ENCODE results near the gene KRT33A.
"Not testable (repeated sequence)": the region's sequence is repeated elsewhere in the genome, so short reads cannot be mapped to it uniquely, and the experiment has no call there.

The KRT33A gene

DNA sequence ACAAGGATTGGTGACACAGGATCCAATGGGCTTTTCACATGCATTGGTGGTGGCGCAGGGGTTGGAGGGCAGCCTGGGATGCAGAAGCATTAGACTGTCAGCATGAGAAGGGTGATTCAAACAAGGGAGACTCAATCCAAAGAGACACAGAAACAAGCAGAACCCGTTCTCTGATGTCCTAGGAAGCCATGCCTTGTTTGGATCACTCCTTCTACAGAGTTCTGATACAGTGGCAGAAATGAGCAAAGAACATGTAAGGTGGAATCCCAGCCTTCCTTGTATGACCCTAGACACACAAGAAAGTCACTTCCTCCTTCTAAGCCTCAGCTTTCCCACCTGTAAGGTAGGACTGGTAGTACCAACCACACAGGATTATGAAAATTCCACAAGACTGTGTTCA is 13.3 kb upstream of the KRT33A start:
- DNase-seq (ENCODE audit: low read depth in 2 of 2), result no peak

DNA sequence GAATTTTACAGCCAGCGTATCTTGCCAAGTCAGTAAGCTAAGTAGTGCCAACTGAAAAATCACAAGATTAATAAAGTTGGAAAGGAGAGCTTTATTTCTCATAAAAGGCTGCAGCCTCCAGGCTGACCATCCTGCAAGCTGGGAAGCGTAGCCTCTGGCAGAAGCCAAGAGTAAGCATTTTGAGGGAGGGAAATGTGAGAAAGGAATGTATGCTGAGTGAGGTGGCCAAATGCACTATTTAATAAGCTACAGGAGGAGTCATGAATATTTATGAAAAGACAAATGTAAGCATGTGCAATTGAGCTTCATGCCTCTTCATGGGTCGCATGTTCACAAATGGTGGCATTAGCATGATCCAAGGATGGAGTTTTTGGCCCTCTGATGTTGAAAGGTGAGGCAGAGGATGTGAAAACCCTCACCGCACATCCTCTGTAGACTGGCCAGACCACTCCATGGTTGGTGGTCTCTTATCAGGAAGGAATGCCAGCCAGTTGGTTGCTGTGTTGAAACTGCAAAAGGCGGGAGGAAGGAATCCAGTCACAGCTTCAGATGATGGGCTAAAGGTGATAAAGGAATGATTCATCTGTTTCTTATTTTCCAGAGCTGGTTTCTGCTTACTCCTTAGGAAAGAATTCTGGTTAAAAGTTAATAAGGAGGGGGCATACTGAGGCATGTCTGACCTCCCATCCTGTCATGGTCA is 9.8 kb upstream of the KRT33A start:
- DNase-seq (ENCODE audit: low read depth in 2 of 2), result no peak

DNA sequence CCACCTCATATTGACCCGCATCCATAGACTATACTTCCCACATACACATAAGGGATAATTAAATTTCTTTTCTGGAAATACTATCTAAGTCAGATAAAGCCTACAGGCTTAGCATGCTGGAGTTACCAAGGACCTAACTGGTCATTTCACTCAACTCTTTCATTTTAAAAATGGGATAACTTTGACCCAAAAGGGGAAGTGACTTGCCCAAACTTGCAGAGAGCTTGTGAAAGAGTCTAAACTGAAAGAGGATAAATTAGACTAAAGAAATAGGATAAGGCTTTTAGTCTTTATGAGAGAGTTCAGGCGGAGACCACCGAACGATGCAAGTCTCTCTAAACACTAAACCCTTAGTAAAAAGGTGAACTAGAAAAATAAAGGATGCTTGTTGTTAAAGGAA is 3.9 kb upstream of the KRT33A start:
- no peak for DNase-seq (ENCODE audit: low read depth in 2 of 2)

DNA sequence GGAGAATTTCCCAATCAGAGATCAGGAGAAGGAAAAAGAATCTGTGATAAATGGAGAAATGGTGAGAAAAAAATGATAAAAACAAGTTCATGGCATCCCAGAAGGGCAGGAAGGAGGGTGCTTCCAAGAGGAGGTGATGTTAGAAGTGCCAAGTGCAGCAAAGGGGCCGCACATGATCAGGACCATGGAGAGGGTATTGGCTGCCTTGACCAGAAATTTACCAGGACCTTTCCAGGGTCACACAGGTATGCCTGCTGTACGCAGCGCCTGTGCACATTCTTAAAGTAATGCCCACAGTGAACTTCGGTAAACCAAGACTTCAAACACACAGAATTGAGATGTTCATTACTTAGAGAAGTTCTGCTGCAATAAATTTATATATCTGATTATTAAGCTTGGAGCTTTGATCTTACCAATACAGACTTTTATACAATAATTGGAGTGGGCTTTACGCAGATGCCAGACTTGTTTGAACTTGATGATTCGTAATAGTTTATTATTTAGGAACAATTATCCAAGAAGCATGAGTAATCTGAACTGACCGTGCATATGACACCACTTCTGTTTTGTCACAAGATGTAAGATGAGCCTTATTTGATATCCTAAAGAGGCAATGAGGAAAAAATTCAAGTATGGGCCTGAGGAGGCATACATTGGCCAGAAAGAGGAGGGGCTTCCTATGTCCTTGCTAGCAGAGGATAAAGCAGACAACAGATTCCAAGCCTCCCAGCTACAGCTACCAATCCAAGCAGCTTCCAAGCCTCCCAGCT is 2.2 kb upstream of the KRT33A start:
- DNase-seq (ENCODE audit: low read depth in 2 of 2), result no peak

DNA sequence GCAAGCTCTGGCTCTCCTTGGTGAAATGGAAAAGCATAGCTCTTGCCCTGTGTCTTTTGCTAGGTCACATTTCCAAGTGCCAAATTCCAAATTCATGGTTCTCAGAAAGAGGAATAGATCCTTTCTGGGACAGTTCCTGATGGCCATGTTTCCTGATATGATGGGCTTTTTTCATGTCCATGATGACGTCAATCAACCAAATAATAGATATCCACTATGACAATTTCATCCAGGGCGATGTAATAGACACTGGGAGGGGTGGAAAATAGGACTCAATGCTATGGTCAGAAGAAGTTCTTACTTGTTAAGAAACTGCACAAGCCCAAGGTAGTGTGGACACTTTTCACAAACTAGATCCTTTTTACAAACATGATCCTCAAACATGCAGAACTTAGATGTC is 549 bp upstream of the KRT33A start:
- no peak for DNase-seq (ENCODE audit: low read depth in 2 of 2)

DNA sequence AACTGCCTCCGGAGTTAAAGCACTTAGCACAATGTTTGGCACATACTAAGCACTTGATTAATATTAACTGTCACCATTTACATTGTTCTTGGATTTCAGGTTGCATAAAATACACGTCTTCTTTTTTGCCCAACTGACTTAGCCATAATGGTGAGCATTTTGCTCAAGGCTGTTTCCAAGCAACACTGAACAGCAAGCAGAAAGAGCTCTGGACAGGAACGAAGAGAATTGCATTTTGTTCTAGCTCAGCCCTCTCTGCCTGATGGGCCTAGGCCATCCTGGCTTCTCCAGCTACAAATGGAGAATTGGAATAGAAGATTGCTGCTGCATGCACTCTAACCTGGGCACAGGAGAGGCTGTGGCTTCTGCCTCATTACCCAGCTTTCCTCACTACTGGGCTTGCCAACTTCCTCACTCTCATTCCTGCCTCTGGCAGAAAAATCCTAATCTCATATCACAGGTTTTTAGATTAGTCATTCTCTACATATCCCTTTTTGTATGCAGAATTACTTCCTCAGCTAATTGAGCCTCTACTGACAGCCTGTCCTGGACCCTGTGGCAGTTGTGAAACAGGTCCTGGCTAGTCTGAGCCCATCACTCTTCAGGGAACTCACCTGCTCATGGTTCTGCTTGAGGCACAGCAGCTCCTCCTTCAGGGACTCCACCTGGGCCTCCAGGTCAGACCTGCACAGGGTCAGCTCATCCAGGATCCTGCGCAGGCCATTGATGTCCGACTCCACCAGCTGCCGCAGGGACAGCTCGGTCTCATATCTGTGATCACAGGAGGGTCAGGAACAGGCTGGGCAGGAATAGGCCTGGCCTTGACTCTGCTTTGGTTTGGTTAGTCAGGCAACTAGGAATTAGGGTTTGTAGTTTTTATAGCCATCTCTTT is 2.5 kb downstream of the KRT33A start:
- DNase-seq (ENCODE audit: low read depth in 2 of 2), result no peak

DNA sequence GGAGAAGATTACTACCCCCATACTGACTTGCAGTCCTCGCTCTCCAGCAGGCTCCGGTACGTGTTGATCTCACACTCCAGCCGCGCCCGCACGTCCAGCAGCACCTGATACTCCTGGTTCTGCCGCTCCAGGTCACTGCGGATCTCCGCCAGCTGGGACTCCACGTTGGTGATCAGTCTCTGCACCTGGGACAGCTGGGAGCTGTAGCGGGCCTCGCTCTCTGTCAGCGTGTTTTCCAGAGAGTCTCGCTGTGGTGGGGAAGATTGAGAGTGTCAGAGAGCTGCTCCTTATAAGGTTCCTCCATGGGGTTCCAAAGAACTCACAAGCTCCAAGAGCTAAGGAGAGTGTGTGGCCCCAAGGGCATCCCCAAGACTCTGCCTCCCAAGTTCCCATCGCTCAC is 4.2 kb downstream of the KRT33A start:
- not testable (repeated sequence) for DNase-seq (ENCODE audit: low read depth in 2 of 2)

DNA sequence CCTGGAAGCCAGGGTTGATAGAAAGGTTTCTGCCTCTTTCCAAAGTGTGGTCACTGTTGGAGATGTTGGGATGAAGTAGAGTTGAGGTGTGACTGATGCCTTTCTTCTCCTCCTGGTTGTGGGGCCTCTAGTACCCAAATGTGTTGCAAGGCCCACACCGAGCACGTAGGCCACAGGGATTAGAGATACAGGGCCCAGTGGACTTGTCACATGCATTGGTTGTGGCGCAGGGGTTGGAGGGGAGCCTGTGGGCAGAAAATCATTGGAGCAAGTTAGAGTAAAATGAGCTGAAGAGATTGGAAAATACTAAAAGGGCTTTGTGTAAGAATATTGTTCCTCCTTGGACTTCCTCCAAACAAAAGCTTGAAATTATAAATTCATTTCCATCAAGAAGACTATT is 4.6 kb downstream of the KRT33A start:
- DNase-seq (ENCODE audit: low read depth in 2 of 2), result no peak

DNA sequence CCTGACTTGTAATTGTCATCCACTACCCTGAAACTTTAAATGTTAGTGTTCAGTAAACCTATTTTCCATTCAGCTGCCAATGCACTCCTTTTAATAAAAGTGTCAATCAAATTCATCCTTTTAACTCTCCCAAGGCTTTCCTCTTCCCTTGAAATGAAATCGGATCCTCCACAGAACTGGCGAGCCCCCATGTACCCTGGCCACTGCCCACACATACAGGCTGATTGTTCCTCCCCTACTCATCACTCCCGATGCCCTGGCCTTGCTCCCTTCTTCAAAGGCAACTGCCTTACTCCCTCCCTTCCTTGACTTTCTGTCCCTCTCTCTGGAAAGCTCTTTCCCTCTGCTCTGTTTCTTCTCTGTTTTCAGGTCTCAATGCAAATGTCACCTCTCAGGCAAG is 7.6 kb downstream of the KRT33A start:
- no peak for DNase-seq (ENCODE audit: low read depth in 2 of 2)

DNA sequence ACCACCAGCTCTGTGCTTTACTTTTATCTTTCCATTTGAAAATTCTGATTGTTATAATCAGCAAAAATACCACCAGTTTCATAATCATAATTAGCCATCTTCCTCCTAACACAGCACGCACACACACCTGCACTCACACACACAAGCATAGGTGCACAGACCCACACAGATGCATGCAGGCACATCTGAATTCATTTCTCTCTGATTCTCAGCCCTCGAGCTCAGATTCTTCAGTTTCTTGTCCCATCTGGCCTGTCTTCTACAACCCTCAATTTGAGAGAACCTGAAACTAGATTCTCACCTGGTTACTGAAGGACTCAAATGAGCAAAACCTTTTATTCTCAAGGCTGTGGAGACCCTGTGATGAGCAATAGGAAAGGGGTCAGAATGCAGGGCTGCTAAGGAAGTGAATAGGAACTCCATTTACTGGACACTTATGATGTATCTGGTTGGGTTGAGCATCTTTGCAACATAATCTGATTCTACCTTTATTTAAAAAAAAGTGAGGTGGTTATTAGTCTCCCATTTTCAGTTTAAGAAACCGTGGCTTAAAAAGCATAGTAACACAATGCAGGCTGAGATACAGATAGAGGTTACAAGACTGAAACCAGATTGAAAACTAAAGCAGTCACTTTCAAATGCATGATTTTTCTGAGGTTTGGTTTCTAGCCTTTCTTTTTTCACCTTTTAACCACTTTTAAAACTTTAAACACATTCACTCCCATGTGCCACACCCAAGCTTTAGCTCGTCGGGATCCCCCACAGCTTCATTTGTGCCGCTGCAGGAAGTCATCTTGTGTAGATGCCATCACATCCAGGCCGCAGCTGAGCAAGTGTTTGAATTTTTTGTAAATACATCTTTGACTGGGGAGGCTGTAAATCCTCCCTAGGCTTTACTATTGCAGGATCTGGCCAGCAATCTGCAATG is 9.4 kb downstream of the KRT33A start:
- peak in 1 of 2 donors; percentile 13 for DNase-seq (ENCODE audit: low read depth in 2 of 2)

DNA sequence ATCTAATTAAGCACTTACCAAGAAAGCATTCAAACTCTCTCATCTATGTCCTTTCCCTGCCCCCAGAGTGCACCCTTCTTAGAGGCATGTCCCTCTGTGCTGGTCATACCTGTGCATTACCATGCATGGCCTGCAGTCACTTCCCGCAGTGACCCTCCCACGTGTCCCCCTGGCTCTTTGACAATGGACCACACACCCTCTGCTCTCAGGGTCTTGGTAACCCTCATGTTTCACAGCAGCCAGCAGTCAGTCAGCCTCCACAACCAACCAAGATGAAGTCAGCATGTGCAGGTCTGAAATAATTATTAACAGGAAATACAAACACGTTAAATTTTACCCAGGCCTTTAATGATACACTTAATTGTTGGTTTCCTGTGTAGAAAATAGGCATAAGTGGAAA is 10.1 kb downstream of the KRT33A start:
- no peak for DNase-seq (ENCODE audit: low read depth in 2 of 2)

DNA sequence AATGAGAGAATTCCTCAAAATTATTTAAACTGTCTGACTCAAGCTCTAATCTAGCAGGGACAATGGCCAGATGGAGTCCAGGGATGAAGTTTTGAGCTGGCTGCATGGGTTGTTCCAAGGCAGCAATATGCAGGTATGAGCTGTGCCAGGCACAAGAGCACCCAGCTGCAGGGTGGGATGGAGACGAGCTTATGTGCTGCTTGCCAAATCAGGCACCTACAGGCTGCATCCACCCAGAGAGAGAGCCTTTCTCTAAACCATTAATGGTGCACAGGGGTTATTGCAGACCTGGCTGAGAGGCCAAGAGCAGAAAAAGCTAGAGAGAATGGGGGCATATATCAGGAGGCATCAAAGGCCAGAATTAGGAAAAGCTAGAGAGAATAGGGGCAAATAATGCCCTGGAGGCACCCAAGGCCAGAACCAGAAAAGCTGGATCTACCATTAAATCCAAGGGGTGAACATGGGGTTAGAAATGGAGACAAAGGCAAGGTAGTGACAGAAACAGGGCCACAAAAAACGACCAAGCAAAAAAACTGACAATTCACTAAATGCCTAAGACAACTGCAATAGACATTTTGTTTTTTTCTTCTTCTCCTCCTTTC is 11.0 kb downstream of the KRT33A start:
- DNase-seq (ENCODE audit: low read depth in 2 of 2), result no peak

DNA sequence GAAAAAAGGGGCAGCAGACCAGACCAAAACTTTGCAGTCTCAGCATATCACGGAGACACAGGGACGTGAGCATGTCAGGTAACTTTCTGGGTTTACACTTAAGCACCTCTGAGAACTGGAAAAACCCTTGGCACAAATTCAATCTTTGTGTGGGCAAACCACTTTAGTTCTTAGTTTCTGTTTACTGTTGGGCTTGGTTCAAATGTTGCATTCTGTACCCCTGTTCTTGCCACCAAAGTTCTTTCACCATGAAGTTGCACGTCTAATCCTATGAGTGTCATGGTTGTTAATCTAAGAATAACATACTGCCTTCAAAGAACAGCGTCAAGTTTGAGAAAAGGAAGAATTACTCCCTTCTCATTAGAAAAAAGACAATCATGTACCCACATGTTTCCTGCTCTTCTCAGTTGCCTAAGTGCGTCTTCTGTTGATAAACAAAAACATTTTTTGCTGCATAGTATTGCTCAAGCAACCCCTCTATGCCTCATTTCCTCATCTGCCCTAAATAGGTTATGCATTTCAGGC is 11.6 kb downstream of the KRT33A start:
- no peak for DNase-seq (ENCODE audit: low read depth in 2 of 2)

DNA sequence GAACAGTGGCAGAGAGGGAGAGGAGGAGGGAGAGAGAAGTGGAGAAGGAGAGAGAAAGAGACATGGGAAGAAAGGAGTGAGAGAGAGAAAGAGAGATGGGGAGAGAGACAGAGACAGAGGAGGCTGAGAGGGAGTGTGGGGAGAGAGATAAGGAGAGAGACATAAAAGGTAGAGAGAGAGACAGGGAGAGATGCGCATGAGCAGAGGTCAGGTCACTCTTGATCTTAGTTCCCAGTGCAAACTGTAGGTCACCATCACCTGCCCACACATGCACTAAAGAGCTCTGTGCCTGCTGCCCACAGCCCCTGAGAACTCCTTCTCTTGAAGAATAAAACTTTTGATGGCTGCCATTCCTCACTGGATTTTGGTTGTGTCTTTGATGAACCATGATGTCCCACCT is 14.9 kb downstream of the KRT33A start:
- no peak for DNase-seq (ENCODE audit: low read depth in 2 of 2)

DNA sequence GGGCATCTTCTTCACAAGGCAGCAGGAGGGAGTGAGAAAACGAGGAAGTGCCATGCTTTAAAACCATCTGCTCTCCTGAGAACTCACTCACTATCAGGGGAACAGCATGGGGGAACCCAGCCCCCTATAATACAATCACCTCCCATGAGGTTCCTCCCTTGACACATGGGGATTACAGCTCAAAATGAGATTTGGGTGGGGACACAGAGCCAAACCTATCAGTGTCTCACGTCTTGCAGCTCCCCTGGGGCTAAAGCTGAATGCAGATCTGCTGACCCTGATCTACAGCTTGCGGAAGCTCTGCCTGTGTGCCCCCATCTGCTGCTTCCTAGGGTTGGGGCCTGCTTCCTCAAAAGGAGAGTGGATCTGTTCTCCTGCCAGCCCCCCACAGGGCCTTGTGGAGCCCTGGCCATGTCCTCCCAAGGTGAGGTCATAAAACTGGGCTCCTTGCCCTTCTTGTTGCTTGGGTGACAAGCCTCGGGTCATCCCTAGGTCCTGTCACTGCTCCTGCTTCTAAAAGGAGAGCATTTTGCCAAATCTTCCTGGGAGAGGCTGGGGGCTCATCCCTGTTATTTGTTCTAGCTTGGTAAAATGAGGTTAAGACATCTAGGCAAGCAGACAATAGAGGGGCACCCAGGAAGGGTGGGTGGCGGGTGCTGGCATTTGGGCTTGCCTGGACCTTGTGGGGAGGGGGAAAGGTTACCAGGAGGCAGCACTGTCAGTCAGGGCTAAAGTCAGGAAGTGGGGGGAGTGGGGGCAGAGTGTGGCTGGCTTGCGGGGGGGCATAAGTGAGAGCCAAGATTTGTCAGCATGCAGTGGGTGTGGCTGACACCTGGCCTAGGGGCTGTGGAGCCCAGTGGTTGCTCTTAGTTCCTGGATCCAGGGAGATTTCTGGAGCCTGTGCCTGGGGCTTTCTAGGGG is 16.0 kb downstream of the KRT33A start:
- no peak for DNase-seq (ENCODE audit: low read depth in 2 of 2)

DNA sequence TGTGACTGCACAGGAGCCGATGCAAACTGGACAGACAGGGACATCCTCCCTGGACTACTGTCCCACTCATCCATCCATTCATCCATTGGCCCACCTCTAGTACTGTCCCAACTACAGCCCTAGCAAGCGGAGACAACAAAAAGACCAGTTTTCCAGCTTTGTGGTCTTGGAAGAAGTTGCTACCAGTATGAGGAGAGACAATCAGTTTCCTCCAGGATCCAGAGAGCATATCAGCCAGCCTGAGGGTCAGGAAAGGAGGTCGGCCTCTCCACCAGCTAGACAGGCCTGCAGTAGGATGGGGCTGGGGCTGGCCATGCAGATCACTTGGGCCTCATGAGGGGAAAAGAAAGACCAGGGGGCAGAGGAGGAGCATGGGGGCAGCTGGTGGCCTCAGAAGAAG is 16.8 kb downstream of the KRT33A start:
- no peak for DNase-seq (ENCODE audit: low read depth in 2 of 2)

DNA sequence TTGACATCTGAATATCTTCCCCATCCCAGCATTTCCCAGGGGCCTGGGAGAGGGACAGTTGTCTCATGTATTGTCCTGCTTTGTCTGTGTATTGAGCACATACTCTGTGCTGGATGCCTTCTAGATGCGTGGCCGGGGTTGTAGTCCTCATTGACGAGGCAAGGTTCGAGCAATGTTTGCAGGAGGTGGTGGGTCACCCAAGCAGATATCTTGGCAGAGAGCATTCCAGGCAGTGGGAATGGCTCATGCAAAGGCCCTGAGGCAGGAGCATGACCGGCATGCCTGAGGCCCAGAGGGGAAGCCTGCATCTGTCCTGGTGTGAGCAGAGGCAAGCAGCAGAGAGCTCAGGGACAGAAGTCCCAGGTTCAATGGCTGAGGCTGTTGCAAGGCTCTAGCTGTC is 17.5 kb downstream of the KRT33A start:
- DNase-seq (ENCODE audit: low read depth in 2 of 2), result no peak

DNA sequence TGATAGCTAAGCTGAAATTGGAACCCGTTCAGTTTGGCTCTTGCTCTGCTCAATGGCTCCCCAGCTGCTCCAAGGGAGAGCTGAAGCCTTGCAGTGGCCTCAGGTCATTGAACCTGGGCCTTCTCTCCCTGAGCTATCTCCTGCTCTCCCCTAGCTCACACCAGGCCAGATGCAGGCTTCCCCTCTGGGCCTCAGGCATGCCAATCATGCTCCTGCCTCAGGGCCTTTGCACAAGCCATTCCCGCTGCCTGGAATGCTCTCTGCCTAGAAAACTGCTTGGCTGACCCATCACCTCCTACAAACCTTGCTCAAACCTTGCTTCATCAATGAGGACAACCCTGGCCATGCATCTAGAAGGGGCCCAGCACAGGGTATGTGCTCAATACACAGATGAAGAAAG is 18.4 kb downstream of the KRT33A start:
- DNase-seq (ENCODE audit: low read depth in 2 of 2), result no peak

DNA sequence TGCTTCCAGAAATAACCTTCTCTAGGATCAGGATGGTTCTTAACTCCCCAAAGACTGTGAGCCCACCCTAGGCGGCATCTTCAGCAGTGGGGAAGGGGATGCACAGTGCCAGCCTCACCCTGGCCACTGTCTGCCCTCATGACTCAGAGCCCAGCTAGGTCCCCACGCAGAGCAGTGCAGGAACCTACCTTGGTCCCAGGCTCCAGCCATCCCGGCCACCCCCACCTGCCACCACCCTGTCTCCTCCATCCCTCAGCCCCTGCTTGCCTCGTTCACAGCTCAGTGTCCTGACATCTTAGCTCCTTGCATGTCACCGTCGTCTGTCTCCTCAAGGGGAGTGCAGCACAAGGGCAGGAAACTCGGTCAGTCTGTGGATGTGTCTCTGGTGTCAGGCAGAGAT is 19.0 kb downstream of the KRT33A start:
- no peak for DNase-seq (ENCODE audit: low read depth in 2 of 2)
